Sigmoid colon (tissue), 7 donors: ENCODE results near the gene RDX. TPM values are rescaled to one million over a fixed set of nuclear protein-coding genes. Genes with fewer than 3 reads are reported as not detected.

Experiments used
- DNase-seq: peaks from one replicate; pipeline ENCODE4 v3.0.0-alpha.2; 2019
- H3K27ac ChIP-seq, 4 donors: fragments of 200-600 bp; sonication (generic); one replicate each; pipeline ENCODE4 v1.5.1; 2016 to 2019; ENCODE audit warnings: mild to moderate bottlenecking in 1 of 4
- H3K27me3 ChIP-seq, 3 donors: fragments of 200-600 bp; sonication (generic); one replicate each; pipeline ENCODE4 v1.5.1; 2019; ENCODE audit warnings: mild to moderate bottlenecking in 1 of 3
- H3K36me3 ChIP-seq, 4 donors: fragments of 200-600 bp; sonication (generic); one replicate each; pipeline ENCODE4 v1.5.1; 2016 to 2019
- H3K4me1 ChIP-seq, 4 donors: fragments of 200-600 bp; sonication (generic); one replicate each; pipeline ENCODE4 v1.5.1; 2017 to 2019
- H3K4me3 ChIP-seq, 4 donors: fragments of 200-600 bp; sonication (generic); one replicate each; pipeline ENCODE4 v1.5.1; 2017 to 2019; ENCODE audit warnings: mild to moderate bottlenecking in 2 of 4, moderate library complexity in 1 of 4
- H3K9me3 ChIP-seq, 4 donors: fragments of 200-600 bp in 3 of 4; sonication (generic) in 3 of 4; one replicate each; pipeline versions ENCODE4 v1.5.1 to v1.6.1; 2013 to 2019
- CTCF ChIP-seq, 4 experiments: fragments of 450-650 bp in 3 of 4; fragments of 200-600 bp in 1 of 4; IDR thresholded peaks; one replicate each; pipeline ENCODE4 v1.5.1; 2016 to 2019; ENCODE audit warnings: antibody characterized with exemption in 4 of 4, mild to moderate bottlenecking in 3 of 4, moderate library complexity in 2 of 4
- EP300 ChIP-seq, 4 donors: sonication (generic); formaldehyde crosslinking; IDR thresholded peaks; one replicate each; pipeline ENCODE4 v1.6.1; 2017; ENCODE audit warnings: antibody characterized with exemption in 4 of 4
- POLR2A ChIP-seq, 2 donors: fragments of 450-650 bp; IDR thresholded peaks; one replicate each; pipeline ENCODE4 v1.6.1; 2016; ENCODE audit warnings: antibody characterized with exemption in 2 of 2, mild to moderate bottlenecking in 2 of 2, moderate library complexity in 2 of 2
- POLR2AphosphoS5 ChIP-seq, 4 donors: sonication (generic); formaldehyde crosslinking; IDR thresholded peaks; one replicate each; pipeline ENCODE4 v1.6.1; 2017; ENCODE audit warnings: antibody characterized with exemption in 4 of 4
- WGBS, 2 donors: extraction: QIAGEN DNeasy Blood & Tissue Kit; methylation state at CpG; one replicate each; pipeline ENCODE4 v1.1.7; 2013; 5-methylcytosine and 5-hydroxymethylcytosine counted together
- intact Hi-C: fragments of 100-400 bp; cut with DNase I; formaldehyde crosslinking; loops from one replicate; pipeline ENCODE4 v1.15.1; 2023
- polyA plus RNA-seq, 3 donors: library from polyadenylated mRNA; stranded (reverse); fragments of 200-250 nt; gene quantifications; one replicate each; pipeline ENCODE4 v1.2.3, GENCODE V29; 2013
- total RNA-seq, 4 donors: library from RNA; depleted of rRNA; stranded (reverse); fragments of >200 nt; gene quantifications; one replicate each; pipeline ENCODE4 v1.1.0, GENCODE V29; 2016
- donor health status: healthy with polysubstance abuse.
- donor health status: Bipolar disorder and iron deficiency.
- donor health status: healthy.

The RDX gene
- total and polyA plus RNA-seq, 7 donors: 7.9 to 160 (median 55.6) TPM

GRCh38 chr11:110272919-110273318 lies 23.5 kb downstream of the RDX start:
- no peak overlapping the region for H3K4me3 ChIP-seq
- intact Hi-C loops: no loop called here
- no peak overlapping the region for H3K27ac ChIP-seq
- WGBS, 2 donors: 83 to 96% methylated on average over 2 of the region's 2 CpGs
- H3K4me1 ChIP-seq: no peaks in the 10 kb centered on the region
- TF ChIP-seq POLR2A (IDR thresholded peaks at IDR 0.05) (no peak), POLR2AphosphoS5 (IDR thresholded peaks at IDR 0.05) (no peak), EP300 (IDR thresholded peaks at IDR 0.05) (no peak), CTCF (IDR thresholded peaks at IDR 0.05) (no peak)
- no peaks in the 10 kb centered on the region for H3K9me3 ChIP-seq
- peaks cover 0 to 48% (median 8%) of the 10 kb centered on the region in 4 donors for H3K36me3 ChIP-seq
- H3K27me3 ChIP-seq: no peaks in the 10 kb centered on the region
- DNase-seq: no peak

GRCh38 chr11:110269996-110270395 lies 26.4 kb downstream of the RDX start:
- no peak for DNase-seq
- intact Hi-C loops: no loop called here
- H3K27me3 ChIP-seq: no peaks in the 10 kb centered on the region
- H3K27ac ChIP-seq: no peak overlapping the region
- no peaks in the 10 kb centered on the region for H3K4me1 ChIP-seq
- H3K4me3 ChIP-seq: no peak overlapping the region
- WGBS, 2 donors: 94 to 96% methylated on average over 7 of the region's 7 CpGs
- TF ChIP-seq POLR2AphosphoS5 (IDR thresholded peaks at IDR 0.05) (no peak), EP300 (IDR thresholded peaks at IDR 0.05) (no peak), POLR2A (IDR thresholded peaks at IDR 0.05) (no peak), CTCF (IDR thresholded peaks at IDR 0.05) (no peak)
- H3K36me3 ChIP-seq: peaks cover 0 to 37% (median 8%) of the 10 kb centered on the region in 4 donors
- H3K9me3 ChIP-seq: no peaks in the 10 kb centered on the region

GRCh38 chr11:110268441-110268840 lies 28.0 kb downstream of the RDX start:
- DNase-seq: no peak
- no peak overlapping the region for H3K27ac ChIP-seq
- TF ChIP-seq CTCF (IDR thresholded peaks at IDR 0.05) (no peak), POLR2A (IDR thresholded peaks at IDR 0.05) (no peak), EP300 (IDR thresholded peaks at IDR 0.05) (no peak), POLR2AphosphoS5 (IDR thresholded peaks at IDR 0.05) (no peak)
- H3K27me3 ChIP-seq: no peaks in the 10 kb centered on the region
- intact Hi-C loops: no loop called here
- WGBS, 2 donors: 92 to 97% methylated on average over 1 of the region's 1 CpG
- H3K9me3 ChIP-seq: no peaks in the 10 kb centered on the region
- H3K4me3 ChIP-seq: no peak overlapping the region
- peaks cover 0 to 39% (median 11%) of the 10 kb centered on the region in 4 donors for H3K36me3 ChIP-seq
- H3K4me1 ChIP-seq: no peaks in the 10 kb centered on the region

- Histone ChIP-seq H3K9me3 (no peaks in the 10 kb centered on the region), H3K4me3 (no peak overlapping the region), H3K27ac (no peak overlapping the region), H3K27me3 (no peaks in the 10 kb centered on the region), H3K36me3 (peaks cover 0 to 42% (median 12%) of the 10 kb centered on the region in 4 donors), H3K4me1 (no peaks in the 10 kb centered on the region)
- intact Hi-C loops: no loop called here
- DNase-seq: no peak
- WGBS, 2 donors: 96 to 97% methylated on average over 6 of the region's 6 CpGs
- TF ChIP-seq CTCF (IDR thresholded peaks at IDR 0.05): no peak
- no peak for TF ChIP-seq POLR2A (IDR thresholded peaks at IDR 0.05)
- no peak for TF ChIP-seq EP300 (IDR thresholded peaks at IDR 0.05)
- TF ChIP-seq POLR2AphosphoS5 (IDR thresholded peaks at IDR 0.05): no peak
Measured at GRCh38 chr11:110262072-110262403, 34.4 kb downstream of the RDX start.
